Heart left ventricle (tissue), 16 donors: Measurements from ENCODE around the gene UGGT2. TPM values are rescaled to one million over a fixed set of nuclear protein-coding genes. Genes with fewer than 3 reads are reported as not detected.
A peak's percentile ranks its signal among the peaks of the same experiment; 100 is the strongest.
"Not testable (repeated sequence)": the region's sequence is repeated elsewhere in the genome, so short reads cannot be mapped to it uniquely, and the experiment has no call there.

Experiments
- ATAC-seq, 4 donors: fragments of 200-7000 bp; cut with Tn5 transposase; one replicate each; pipeline ENCODE4 v1.9.1; 2020 to 2022; ENCODE audit warnings: moderate library complexity in 4 of 4, mild to moderate bottlenecking in 3 of 4, moderate number of reproducible peaks in 1 of 4
- DNase-seq, 5 donors: peaks; one replicate each; pipeline ENCODE4 v3.0.0-alpha.2; 2020
- H3K27ac ChIP-seq, 12 donors: fragments of 200-600 bp; sonication (generic) in 4 of 12; one replicate each; pipeline versions ENCODE4 v1.5.0 to v1.8.0; 2016 to 2022; ENCODE audit warnings: mild to moderate bottlenecking in 2 of 12
- H3K27me3 ChIP-seq, 9 donors: fragments of 200-600 bp; sonication (generic) in 2 of 9; one replicate each; pipeline versions ENCODE4 v1.5.1 to v1.8.0; 2016 to 2022; ENCODE audit warnings: mild to moderate bottlenecking in 3 of 9
- H3K36me3 ChIP-seq, 9 donors: fragments of 200-600 bp; sonication (generic) in 2 of 9; one replicate each; pipeline versions ENCODE4 v1.5.0 to v1.8.0; 2018 to 2022; ENCODE audit warnings: mild to moderate bottlenecking in 2 of 9
- H3K4me1 ChIP-seq, 12 donors: fragments of 200-600 bp; sonication (generic) in 4 of 12; one replicate each; pipeline versions ENCODE4 v1.5.0 to v1.8.0; 2016 to 2022; ENCODE audit warnings: mild to moderate bottlenecking in 3 of 12
- H3K4me3 ChIP-seq, 12 donors: fragments of 200-600 bp; sonication (generic) in 4 of 12; one replicate each; pipeline versions ENCODE4 v1.5.0 to v1.8.0; 2017 to 2022; ENCODE audit warnings: mild to moderate bottlenecking in 9 of 12, moderate library complexity in 4 of 12
- H3K9me3 ChIP-seq, 12 donors: fragments of 200-600 bp; sonication (generic) in 4 of 12; one replicate each; pipeline versions ENCODE4 v1.5.0 to v1.8.0; 2016 to 2022; ENCODE audit warnings: mild to moderate bottlenecking in 1 of 12
- CTCF ChIP-seq, 12 donors: fragments of 200-600 bp; sonication (generic) in 4 of 12; IDR thresholded peaks; one replicate each; pipeline versions ENCODE4 v1.5.0 to v1.8.0; 2018 to 2022; ENCODE audit warnings: antibody characterized with exemption in 12 of 12, mild to moderate bottlenecking in 5 of 12
- POLR2A ChIP-seq, 2 donors: fragments of 450-650 bp; IDR thresholded peaks; one replicate each; pipeline ENCODE4 v1.6.1; 2017; ENCODE audit warnings: antibody characterized with exemption in 2 of 2, mild to moderate bottlenecking in 2 of 2, moderate library complexity in 2 of 2
- WGBS, 4 donors: extraction: QIAGEN DNeasy Blood & Tissue Kit in 2 of 4; methylation state at CpG; one replicate each; pipeline versions ENCODE4 v1.1.5 to v1.1.7; 2013 to 2018; 5-methylcytosine and 5-hydroxymethylcytosine counted together
- intact Hi-C, 10 donors: fragments of 100-400 bp; cut with DNase I; formaldehyde crosslinking; loops; one replicate each; pipeline versions ENCODE4 v1.11.1 to v1.14.2; 2022
- polyA plus RNA-seq, 2 donors: library from polyadenylated mRNA; stranded (reverse); fragments of 200-250 nt; gene quantifications; one replicate each; pipeline ENCODE4 v1.2.3, GENCODE V29; 2013
- total RNA-seq, 9 donors: library from RNA; depleted of rRNA in 2 of 9; stranded (reverse); fragments of >200 nt in 2 of 9; fragmentation: NEBNext Ultra II Directional in 3 of 9; extraction: Animal tissue kit (Norgen Biotek cat#: 25700) in 3 of 9; gene quantifications; one replicate each; pipeline versions ENCODE4 v1.1.0 to v1.2.4, GENCODE V29; 2016 to 2023
- donor health status: ischemic (EF 13 %, LVEDD 7.1; RV severe dilation, severe dysfunction).
- donor health status: healthy with polysubstance abuse.
- donor health status: DM: no; HTN: yes; CAD: no.
- donor health status: DM: no; HTN: no; CAD: no.
- donor health status: ischemic (EF 25% LVEDD 6.9; RV normal size, moderate dysfunction).
- donor health status: ischemic (EF 25% LVEDD 5.7; RV mildly dilated, moderate dysfunction).
- donor health status: healthy.
- donor health status: DM: yes; HTN: yes; CAD: no.
- donor health status: ischemic (EF 35%, LVEDD 5.7; RV mildly dilated, moderate dysfunction).
- donor health status: nonischemic (EF 11% LVEDD 7.7; RV severe dilation, severe dysfunction).
- donor health status: DM: yes; HTN: yes; CAD: no.
- donor health status: PGD.
- donor health status: ischemic (EF 29% LVEDD 5.4; RV normal size, mild dysfunction).
- donor health status: nonischemic (EF 23%, LVEDD 6.1; RV moderate dilation, normal function).

UGGT2 gene
- total and polyA plus RNA-seq, 11 donors: 4.3 to 15.9 (median 13.3) TPM

- H3K4me3 ChIP-seq: no peak overlapping the region
- intact Hi-C loops: no loop called here
- WGBS, 4 donors: 73 to 89% (median 87%) methylated on average over 6 of the region's 6 CpGs
- H3K27ac ChIP-seq: no peak overlapping the region
- TF ChIP-seq CTCF (IDR thresholded peaks at IDR 0.05) (no peak), POLR2A (IDR thresholded peaks at IDR 0.05) (no peak)
- DNase-seq (no peak), ATAC-seq (no peak)
- peaks cover 0 to 12% (median 0%) of the 10 kb centered on the region in 9 donors for H3K27me3 ChIP-seq
- H3K9me3 ChIP-seq: no peaks in the 10 kb centered on the region
- no peaks in the 10 kb centered on the region for H3K4me1 ChIP-seq
- H3K36me3 ChIP-seq: no peaks in the 10 kb centered on the region
Measured at GRCh38 chr13:96071504-96071903, 18.3 kb upstream of the UGGT2 start.

GRCh38 chr13:96068729-96069128 is 15.5 kb upstream of the UGGT2 start:
- intact Hi-C loops: no loop called here
- TF ChIP-seq POLR2A (IDR thresholded peaks at IDR 0.05) (no peak), CTCF (IDR thresholded peaks at IDR 0.05) (no peak)
- no peaks in the 10 kb centered on the region for H3K36me3 ChIP-seq
- H3K27ac ChIP-seq: no peak overlapping the region
- WGBS, 4 donors: 43 to 61% (median 57%) methylated on average over 2 of the region's 2 CpGs
- DNase-seq (no peak), ATAC-seq (no peak)
- no peaks in the 10 kb centered on the region for H3K9me3 ChIP-seq
- H3K4me1 ChIP-seq: no peaks in the 10 kb centered on the region
- peaks cover 0 to 12% (median 0%) of the 10 kb centered on the region in 9 donors for H3K27me3 ChIP-seq
- H3K4me3 ChIP-seq: no peak overlapping the region

- intact Hi-C loops: no loop called here
Measured at GRCh38 chr13:96065849-96066248, 12.6 kb upstream of the UGGT2 start.

GRCh38 chr13:96052656-96053002 is 572 bp downstream of the UGGT2 start:
- TF ChIP-seq CTCF (IDR thresholded peaks at IDR 0.05) (no peak), POLR2A (IDR thresholded peaks at IDR 0.05) (no peak)
- Histone ChIP-seq H3K36me3 (no peaks in the 10 kb centered on the region), H3K27me3 (no peaks in the 10 kb centered on the region), H3K27ac (peak overlapping the region; percentile 11 to 90 (median 78)), H3K9me3 (no peaks in the 10 kb centered on the region), H3K4me1 (peaks cover 0 to 13% (median 6%) of the 10 kb centered on the region in 12 donors), H3K4me3 (peak overlapping the region; percentile 58 to 99 (median 78))
- intact Hi-C loops: no loop called here
- ATAC-seq (peak in 3 of 4 donors; percentile 21 to 59 (median 25)), DNase-seq (no peak)
- WGBS, 4 donors: 0 to 2% (median 1%) methylated on average over 12 of the region's 12 CpGs

More at GRCh38 chr13:96065849-96066248, 12.6 kb upstream of the UGGT2 start:
- 77 to 86% (median 82%) methylated on average over 2 of the region's 2 CpGs for WGBS, 4 donors
- Histone ChIP-seq H3K27me3 (peaks cover 0 to 22% (median 0%) of the 10 kb centered on the region in 9 donors), H3K27ac (no peak overlapping the region), H3K9me3 (no peaks in the 10 kb centered on the region), H3K36me3 (no peaks in the 10 kb centered on the region), H3K4me3 (no peak overlapping the region), H3K4me1 (no peaks in the 10 kb centered on the region)
- ATAC-seq (no peak), DNase-seq (no peak)
- TF ChIP-seq CTCF (IDR thresholded peaks at IDR 0.05) (no peak), POLR2A (IDR thresholded peaks at IDR 0.05) (no peak)

GRCh38 chr13:96051946-96052345 is 1.3 kb downstream of the UGGT2 start:
- 84 to 93% (median 89%) methylated on average over 3 of the region's 3 CpGs for WGBS, 4 donors
- Histone ChIP-seq H3K4me3 (peak overlapping the region in 5 of 12 donors; percentile 72 to 88 (median 79)), H3K4me1 (peaks cover 0 to 13% (median 6%) of the 10 kb centered on the region in 12 donors), H3K27ac (peak overlapping the region in 1 of 12 donors; percentile 87)
- intact Hi-C loops, H3K27me3 ChIP-seq, ATAC-seq, H3K9me3 ChIP-seq, H3K36me3 ChIP-seq, DNase-seq: not testable (repeated sequence)

GRCh38 chr13:96051491-96051890 is 1.7 kb downstream of the UGGT2 start:
- H3K9me3 ChIP-seq, DNase-seq, intact Hi-C loops, H3K27ac ChIP-seq, ATAC-seq, H3K27me3 ChIP-seq, H3K36me3 ChIP-seq: not testable (repeated sequence)
- Histone ChIP-seq H3K4me3 (peak overlapping the region in 1 of 12 donors; percentile 88), H3K4me1 (peaks cover 0 to 13% (median 6%) of the 10 kb centered on the region in 12 donors)
- 96 to 99% (median 97%) methylated on average over 5 of the region's 5 CpGs for WGBS, 4 donors

- intact Hi-C loops, H3K27ac ChIP-seq, DNase-seq, H3K36me3 ChIP-seq, H3K4me3 ChIP-seq, H3K27me3 ChIP-seq, ATAC-seq: not testable (repeated sequence)
- Histone ChIP-seq H3K4me1 (peaks cover 0 to 13% (median 6%) of the 10 kb centered on the region in 12 donors), H3K9me3 (peaks cover 0 to 11% (median 6%) of the 10 kb centered on the region in 12 donors)
- WGBS, 4 donors: 91 to 98% (median 98%) methylated on average over 2 to 4 of the region's 4 CpGs
Measured at GRCh38 chr13:96050955-96051354, 2.2 kb downstream of the UGGT2 start.
